Measurements from ENCODE around the gene DIP2B. TPM values are rescaled to one million over a fixed set of nuclear protein-coding genes. Genes with fewer than 3 reads are reported as not detected.
"Not testable (repeated sequence)": the region's sequence is repeated elsewhere in the genome, so short reads cannot be mapped to it uniquely, and the experiment has no call there.

The DIP2B gene
- total and polyA plus RNA-seq, 10 donors = 5.6 to 96.4 (median 61.6) TPM

DNA sequence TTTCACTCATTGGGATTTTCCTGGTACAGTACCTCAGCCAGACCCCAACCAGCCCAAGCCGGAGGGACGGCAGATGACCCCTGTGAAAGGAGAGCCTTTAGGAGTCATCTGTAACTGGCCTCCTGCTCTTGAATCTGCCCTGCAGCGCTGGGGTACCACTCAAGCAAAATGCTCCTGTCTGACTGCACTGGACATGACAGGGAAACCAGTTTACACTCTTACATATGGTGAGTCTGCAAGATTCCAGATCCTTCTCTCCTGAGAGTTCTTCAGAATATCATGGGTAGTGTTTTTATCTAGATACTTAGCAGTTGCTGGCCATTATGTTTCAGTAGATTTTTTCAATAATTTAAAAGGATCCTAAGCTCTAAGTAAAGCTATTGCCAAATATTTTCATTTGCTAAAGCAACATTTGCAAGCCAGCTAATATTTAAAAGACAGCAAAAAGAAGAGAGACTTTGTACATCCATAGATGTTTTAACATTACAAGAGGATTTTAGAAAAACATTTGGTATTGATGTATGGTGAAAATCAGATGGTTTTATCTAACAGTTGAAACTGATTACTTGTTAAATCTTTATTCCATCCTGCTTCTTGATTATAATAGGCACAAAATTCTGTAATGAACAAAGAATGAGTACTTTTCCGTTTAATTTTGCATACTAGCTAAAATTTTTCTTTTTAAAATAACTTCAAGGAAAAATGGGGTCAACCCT is 174.0 kb downstream of the DIP2B start:
- intact Hi-C loops (cut with DNase I; ENCODE audit: low total_unique reads) = no loop called here
- 93 to 97% (median 96%) methylated on average over 4 of the region's 4 CpGs for WGBS, 5 donors
- Histone ChIP-seq H3K4me3 (no peak overlapping the region), H3K36me3 (peaks cover 2 to 100% (median 81%) of the 10 kb centered on the region in 6 donors), H3K27me3 (replicated peaks in 1 of 7) (no peaks in the 10 kb centered on the region), H3K27ac (no peak overlapping the region), H3K4me1 (no peaks in the 10 kb centered on the region), H3K9me3 (no peaks in the 10 kb centered on the region)
- no peak for TF ChIP-seq POLR2A (IDR thresholded peaks at IDR 0.05)
- no peak for TF ChIP-seq POLR2AphosphoS5 (IDR thresholded peaks at IDR 0.05)
- TF ChIP-seq, protein P1, sequence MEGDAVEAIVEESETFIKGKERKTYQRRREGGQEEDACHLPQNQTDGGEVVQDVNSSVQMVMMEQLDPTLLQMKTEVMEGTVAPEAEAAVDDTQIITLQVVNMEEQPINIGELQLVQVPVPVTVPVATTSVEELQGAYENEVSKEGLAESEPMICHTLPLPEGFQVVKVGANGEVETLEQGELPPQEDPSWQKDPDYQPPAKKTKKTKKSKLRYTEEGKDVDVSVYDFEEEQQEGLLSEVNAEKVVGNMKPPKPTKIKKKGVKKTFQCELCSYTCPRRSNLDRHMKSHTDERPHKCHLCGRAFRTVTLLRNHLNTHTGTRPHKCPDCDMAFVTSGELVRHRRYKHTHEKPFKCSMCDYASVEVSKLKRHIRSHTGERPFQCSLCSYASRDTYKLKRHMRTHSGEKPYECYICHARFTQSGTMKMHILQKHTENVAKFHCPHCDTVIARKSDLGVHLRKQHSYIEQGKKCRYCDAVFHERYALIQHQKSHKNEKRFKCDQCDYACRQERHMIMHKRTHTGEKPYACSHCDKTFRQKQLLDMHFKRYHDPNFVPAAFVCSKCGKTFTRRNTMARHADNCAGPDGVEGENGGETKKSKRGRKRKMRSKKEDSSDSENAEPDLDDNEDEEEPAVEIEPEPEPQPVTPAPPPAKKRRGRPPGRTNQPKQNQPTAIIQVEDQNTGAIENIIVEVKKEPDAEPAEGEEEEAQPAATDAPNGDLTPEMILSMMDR (IDR thresholded peaks at IDR 0.05 in 8 of 11, conservative IDR thresholded peaks at IDR 0.05 in 3 of 11) = no peak
- DNase-seq = no peak

DNA sequence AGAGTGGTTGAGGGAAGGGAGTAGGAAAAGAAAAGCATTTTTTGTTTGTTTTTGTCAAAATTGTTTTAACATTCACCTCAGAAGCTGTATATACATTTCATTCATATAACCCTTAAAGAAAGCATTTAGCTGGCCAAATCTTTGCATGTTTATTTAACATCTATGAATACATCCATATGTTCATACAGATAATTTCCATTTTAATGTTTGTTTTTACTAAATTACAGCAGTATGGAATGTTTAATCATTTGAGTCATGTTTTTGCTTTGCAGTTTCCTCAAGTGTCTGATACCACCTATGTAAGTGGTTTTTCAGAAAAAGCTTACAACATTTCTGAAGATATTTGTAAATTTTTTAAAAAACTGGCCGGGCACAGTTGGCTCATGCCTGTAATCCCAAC is 174.8 kb downstream of the DIP2B start:
- Histone ChIP-seq H3K4me3 (no peak overlapping the region), H3K4me1 (no peaks in the 10 kb centered on the region), H3K27ac (no peak overlapping the region), H3K27me3 (replicated peaks in 1 of 7) (no peaks in the 10 kb centered on the region), H3K36me3 (peaks cover 2 to 100% (median 83%) of the 10 kb centered on the region in 6 donors), H3K9me3 (no peaks in the 10 kb centered on the region)
- TF ChIP-seq, protein P1 (IDR thresholded peaks at IDR 0.05 in 8 of 11, conservative IDR thresholded peaks at IDR 0.05 in 3 of 11) = no peak
- TF ChIP-seq POLR2AphosphoS5 (IDR thresholded peaks at IDR 0.05) (no peak), POLR2A (IDR thresholded peaks at IDR 0.05) (no peak)
- intact Hi-C loops (cut with DNase I; ENCODE audit: low total_unique reads) = no loop called here
- 90 to 100% (median 94%) methylated on average over 1 of the region's 1 CpG for WGBS, 5 donors
- no peak for DNase-seq

DNA sequence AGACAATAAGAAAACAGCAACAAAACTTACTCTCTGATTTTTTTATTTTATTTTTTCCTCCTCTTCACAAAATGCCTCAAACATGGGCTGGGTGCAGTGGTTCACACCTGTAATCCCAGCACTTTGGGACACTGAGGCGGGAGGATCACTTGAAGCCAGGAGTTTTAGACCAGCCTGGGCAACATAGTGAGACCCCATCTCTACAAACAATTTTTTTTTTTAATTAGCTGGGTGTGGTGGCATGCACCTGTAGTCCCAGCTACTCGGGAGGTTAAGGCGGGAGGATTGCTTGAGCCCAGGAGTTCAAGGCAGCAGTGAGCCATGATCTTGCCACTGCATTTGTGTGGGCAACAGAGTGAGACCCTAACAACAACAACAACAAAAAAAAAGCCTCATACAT is 176.3 kb downstream of the DIP2B start:
- H3K27ac ChIP-seq; H3K4me3 ChIP-seq; DNase-seq; H3K9me3 ChIP-seq; H3K27me3 ChIP-seq (replicated peaks in 1 of 7); intact Hi-C loops (cut with DNase I; ENCODE audit: low total_unique reads); H3K4me1 ChIP-seq: not testable (repeated sequence)
- WGBS, 5 donors = 96 to 98% (median 98%) methylated on average over 3 of the region's 3 CpGs
- peaks cover 2 to 100% (median 80%) of the 10 kb centered on the region in 6 donors for H3K36me3 ChIP-seq

DNA sequence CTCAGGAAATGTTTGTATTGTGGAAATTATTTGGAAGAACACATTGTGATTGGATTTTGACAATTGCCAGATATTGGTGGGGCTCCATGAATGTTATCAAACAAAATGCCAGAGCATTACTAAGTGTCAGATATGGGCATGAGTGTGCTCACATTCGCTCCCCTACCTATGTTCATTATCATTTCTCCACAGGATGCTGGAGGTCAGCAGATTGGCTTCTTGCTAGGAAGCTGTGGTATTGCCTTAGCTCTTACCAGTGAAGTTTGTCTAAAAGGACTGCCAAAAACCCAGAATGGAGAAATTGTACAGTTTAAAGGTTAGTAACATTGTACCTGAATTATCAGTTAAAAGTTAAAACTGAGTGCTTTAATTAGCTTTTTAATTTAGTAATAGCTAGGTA is 180.9 kb downstream of the DIP2B start:
- no peak for TF ChIP-seq POLR2AphosphoS5 (IDR thresholded peaks at IDR 0.05)
- Histone ChIP-seq H3K9me3 (no peaks in the 10 kb centered on the region), H3K4me1 (peaks cover 0 to 3% (median 0%) of the 10 kb centered on the region in 6 donors), H3K4me3 (no peak overlapping the region), H3K36me3 (peaks cover 0 to 100% (median 88%) of the 10 kb centered on the region in 6 donors), H3K27me3 (replicated peaks in 1 of 7) (no peaks in the 10 kb centered on the region), H3K27ac (no peak overlapping the region)
- intact Hi-C loops (cut with DNase I; ENCODE audit: low total_unique reads) = no loop called here
- DNase-seq = no peak
- WGBS, 5 donors = 80 to 88% (median 85%) methylated on average over 1 of the region's 1 CpG

DNA sequence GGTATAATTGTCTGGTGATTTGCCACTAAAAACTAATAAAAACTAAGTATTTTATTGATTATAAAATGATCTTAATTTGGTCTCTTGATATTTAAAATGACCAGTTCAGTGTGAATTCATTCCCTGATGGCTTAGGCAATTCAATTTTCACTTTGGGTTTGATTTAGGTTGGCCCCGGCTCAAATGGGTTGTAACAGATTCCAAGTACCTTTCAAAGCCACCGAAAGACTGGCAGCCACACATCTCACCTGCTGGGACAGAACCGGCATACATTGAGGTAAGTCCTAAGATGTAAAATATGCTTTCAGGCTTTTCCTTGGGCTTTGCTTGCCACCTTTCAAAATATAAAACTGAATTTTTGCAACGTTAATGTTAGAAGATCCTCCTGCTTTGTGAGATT is 181.6 kb downstream of the DIP2B start:
- Histone ChIP-seq H3K4me3 (no peak overlapping the region), H3K27ac (no peak overlapping the region), H3K4me1 (peaks cover 0 to 4% (median 0%) of the 10 kb centered on the region in 6 donors), H3K36me3 (peaks cover 0 to 100% (median 88%) of the 10 kb centered on the region in 6 donors), H3K9me3 (no peaks in the 10 kb centered on the region), H3K27me3 (replicated peaks in 1 of 7) (no peaks in the 10 kb centered on the region)
- intact Hi-C loops (cut with DNase I; ENCODE audit: low total_unique reads) = no loop called here
- TF ChIP-seq, protein P1 (IDR thresholded peaks at IDR 0.05 in 8 of 11, conservative IDR thresholded peaks at IDR 0.05 in 3 of 11) = no peak
- TF ChIP-seq POLR2A (IDR thresholded peaks at IDR 0.05) (no peak), POLR2AphosphoS5 (IDR thresholded peaks at IDR 0.05) (no peak)
- DNase-seq = no peak
- WGBS, 5 donors = 95 to 100% (median 96%) methylated on average over 4 of the region's 4 CpGs

Measured in spleen (tissue), 11 donors.